ENCODE data around the gene GRIFIN.

The GRIFIN gene

GRCh38 chr7:2432910-2433712 is 43.1 kb downstream of the GRIFIN start:
- H3K27me3 ChIP-seq (ENCODE audit: insufficient read depth, low read length, poor library complexity, severe bottlenecking): no peaks in the 10 kb centered on the region
- peaks cover 5% of the 10 kb centered on the region for H3K4me1 ChIP-seq (ENCODE audit: insufficient read depth, low read length, poor library complexity, severe bottlenecking)
- H3F3A ChIP-seq (ENCODE audit: low read depth): no peaks in the 10 kb centered on the region
- no peak overlapping the region for H3K9ac ChIP-seq (ENCODE audit: low read depth, low read length, poor library complexity, severe bottlenecking)
- H3K4me3 ChIP-seq (ENCODE audit: low read length, poor library complexity, severe bottlenecking): no peak overlapping the region
- no peak overlapping the region for H2AFZ ChIP-seq (ENCODE audit: low read length)
- H3K4me2 ChIP-seq (ENCODE audit: low read depth, low read length, poor library complexity, severe bottlenecking): no peak overlapping the region
- no peaks in the 10 kb centered on the region for H3K9me2 ChIP-seq (replicated peaks; ENCODE audit: low read depth, low read length)
- peaks cover 63% of the 10 kb centered on the region; the same call in 1 of the 2 replicates for H3K36me3 ChIP-seq (ENCODE audit: insufficient read depth, low read length)
- peaks cover 5% of the 10 kb centered on the region; the same call in 1 of the 2 replicates for H3K9me3 ChIP-seq (ENCODE audit: insufficient read depth, low read depth, low read length)
- H4K20me1 ChIP-seq (ENCODE audit: insufficient read depth, low read length, poor library complexity, severe bottlenecking): peaks cover 82% of the 10 kb centered on the region
- H3K79me2 ChIP-seq (ENCODE audit: insufficient read depth, low read length): peaks cover 92% of the 10 kb centered on the region
- TF ChIP-seq CTCF (conservative IDR thresholded peaks at IDR 0.05; ENCODE audit: low read length) (no peak), EZH2phosphoT487 (IDR thresholded peaks at IDR 0.05; ENCODE audit: borderline replicate concordance) (no peak)

- H3K4me1 ChIP-seq (ENCODE audit: insufficient read depth, low read length, poor library complexity, severe bottlenecking): peaks cover 5% of the 10 kb centered on the region
- H3K9ac ChIP-seq (ENCODE audit: low read depth, low read length, poor library complexity, severe bottlenecking): no peak overlapping the region
- H3K4me2 ChIP-seq (ENCODE audit: low read depth, low read length, poor library complexity, severe bottlenecking): no peak overlapping the region
- no peaks in the 10 kb centered on the region for H3F3A ChIP-seq (ENCODE audit: low read depth)
- no peak overlapping the region for H3K4me3 ChIP-seq (ENCODE audit: low read length, poor library complexity, severe bottlenecking)
- H3K36me3 ChIP-seq (ENCODE audit: insufficient read depth, low read length): peaks cover 47% of the 10 kb centered on the region; the same call in 1 of the 2 replicates
- TF ChIP-seq CTCF (conservative IDR thresholded peaks at IDR 0.05; ENCODE audit: low read length) (peak; percentile 96), EZH2phosphoT487 (IDR thresholded peaks at IDR 0.05; ENCODE audit: borderline replicate concordance) (no peak)
- H4K20me1 ChIP-seq (ENCODE audit: insufficient read depth, low read length, poor library complexity, severe bottlenecking): peaks cover 87% of the 10 kb centered on the region
- H3K79me2 ChIP-seq (ENCODE audit: insufficient read depth, low read length): peaks cover 92% of the 10 kb centered on the region
- no peak overlapping the region for H2AFZ ChIP-seq (ENCODE audit: low read length)
- no peaks in the 10 kb centered on the region for H3K27me3 ChIP-seq (ENCODE audit: insufficient read depth, low read length, poor library complexity, severe bottlenecking)
- H3K9me3 ChIP-seq (ENCODE audit: insufficient read depth, low read depth, low read length): peaks cover 5% of the 10 kb centered on the region; the same call in 1 of the 2 replicates
- no peaks in the 10 kb centered on the region for H3K9me2 ChIP-seq (replicated peaks; ENCODE audit: low read depth, low read length)
Observed at GRCh38 chr7:2431260-2431867, 44.8 kb downstream of the GRIFIN start.

GRCh38 chr7:2425749-2426148 is 50.4 kb downstream of the GRIFIN start:
- Histone ChIP-seq H3K79me2 (ENCODE audit: insufficient read depth, low read length) (peaks cover 98% of the 10 kb centered on the region), H3K36me3 (ENCODE audit: insufficient read depth, low read length) (peaks cover 35% of the 10 kb centered on the region; the same call in 1 of the 2 replicates), H2AFZ (ENCODE audit: low read length) (no peak overlapping the region), H3K4me1 (ENCODE audit: insufficient read depth, low read length, poor library complexity, severe bottlenecking) (no peaks in the 10 kb centered on the region), H3F3A (ENCODE audit: low read depth) (no peaks in the 10 kb centered on the region), H3K9me2 (replicated peaks; ENCODE audit: low read depth, low read length) (no peaks in the 10 kb centered on the region), H3K9me3 (ENCODE audit: insufficient read depth, low read depth, low read length) (peaks cover 2% of the 10 kb centered on the region; the same call in 1 of the 2 replicates), H3K4me3 (ENCODE audit: low read length, poor library complexity, severe bottlenecking) (no peak overlapping the region), H3K9ac (ENCODE audit: low read depth, low read length, poor library complexity, severe bottlenecking) (no peak overlapping the region), H3K4me2 (ENCODE audit: low read depth, low read length, poor library complexity, severe bottlenecking) (no peak overlapping the region), H3K27me3 (ENCODE audit: insufficient read depth, low read length, poor library complexity, severe bottlenecking) (no peaks in the 10 kb centered on the region), H4K20me1 (ENCODE audit: insufficient read depth, low read length, poor library complexity, severe bottlenecking) (peaks cover 80% of the 10 kb centered on the region)
- TF ChIP-seq EZH2phosphoT487 (IDR thresholded peaks at IDR 0.05; ENCODE audit: borderline replicate concordance) (no peak), CTCF (conservative IDR thresholded peaks at IDR 0.05; ENCODE audit: low read length) (no peak)
